ENCODE data around the gene CREBBP. TPM values are rescaled to one million over a fixed set of nuclear protein-coding genes. Genes with fewer than 3 reads are reported as not detected.

Gene CREBBP
- total RNA-seq, 1 donor = 28.2 TPM

DNA sequence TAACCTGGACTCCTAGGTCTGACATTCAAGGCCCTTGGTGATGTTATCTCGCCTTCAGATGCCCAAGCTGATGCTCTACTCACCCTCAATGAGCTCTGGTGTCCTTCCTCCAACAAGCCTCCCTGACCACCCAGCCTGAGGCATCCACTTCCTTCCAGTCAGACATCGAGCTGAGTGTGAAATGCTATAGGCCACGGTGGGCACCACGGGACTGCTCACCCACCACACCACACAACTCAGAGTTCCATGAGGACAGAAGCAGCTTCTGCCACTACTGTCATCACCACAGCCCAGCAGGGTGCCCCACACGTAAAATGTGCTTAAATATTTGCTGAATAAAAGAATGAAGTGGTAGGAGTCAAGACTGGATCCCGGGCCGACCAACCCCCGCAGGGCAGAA, 12.0 kb downstream of the CREBBP start:
- no peak overlapping the region for H3K4me2 ChIP-seq (ENCODE audit: insufficient read depth, low read length)
- no peaks in the 10 kb centered on the region for H3K9me3 ChIP-seq (ENCODE audit: low read depth, low read length)
- no peaks in the 10 kb centered on the region for H3K36me3 ChIP-seq (ENCODE audit: insufficient read depth, low read length)
- H3K79me2 ChIP-seq (ENCODE audit: insufficient read depth, low read length) = peaks cover 100% of the 10 kb centered on the region
- H3K27ac ChIP-seq (ENCODE audit: low read depth, low read length) = no peak overlapping the region
- H3K4me3 ChIP-seq (ENCODE audit: insufficient read depth, low read length) = no peak overlapping the region
- H3K27me3 ChIP-seq (ENCODE audit: insufficient read depth, low read length) = no peaks in the 10 kb centered on the region
- H2AFZ ChIP-seq (ENCODE audit: low read length) = no peak overlapping the region
- peaks cover 30% of the 10 kb centered on the region for H3K4me1 ChIP-seq (ENCODE audit: insufficient read depth, low read length)
- H4K20me1 ChIP-seq (ENCODE audit: insufficient read depth, low read length) = peaks cover 95% of the 10 kb centered on the region
- no peak for DNase-seq (ENCODE audit: insufficient read length, low spot score, missing footprints)
- TF ChIP-seq CTCF (IDR thresholded peaks at IDR 0.05; ENCODE audit: extremely low read depth, low read depth, low read length) = no peak

DNA sequence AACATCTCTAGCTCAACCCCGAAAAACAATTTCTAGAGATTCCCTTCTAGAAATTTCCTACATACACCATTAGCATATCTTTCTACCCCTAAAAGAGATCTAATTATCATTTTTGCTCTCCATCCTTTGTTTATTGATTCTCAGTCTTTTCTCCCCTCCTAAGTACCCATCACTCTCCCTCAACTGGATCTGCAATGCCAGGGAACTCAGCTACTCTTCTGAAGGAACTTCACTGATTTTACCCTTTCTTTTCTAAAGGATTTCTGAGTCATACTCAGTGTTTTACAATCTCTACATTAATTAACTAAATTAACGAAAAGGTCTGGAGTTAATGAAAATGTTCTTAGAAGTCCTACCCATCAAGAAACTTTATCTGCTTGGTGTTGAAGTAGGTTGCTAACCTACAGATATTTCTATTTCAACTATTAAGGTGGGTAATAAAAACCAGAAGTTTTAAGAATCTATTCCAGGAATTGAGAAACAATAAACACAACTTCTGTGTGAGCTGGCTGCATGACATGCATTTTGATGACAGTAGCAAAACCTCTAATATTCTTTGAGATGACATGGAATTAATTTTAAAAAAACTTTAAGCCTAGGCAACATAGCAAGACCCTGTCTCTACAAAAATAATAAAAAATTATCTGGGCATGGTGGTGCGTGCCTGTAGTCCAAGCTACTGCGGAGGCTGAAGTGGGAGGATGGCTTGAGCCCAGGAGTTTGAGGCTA, 13.6 kb downstream of the CREBBP start:
- Histone ChIP-seq H3K79me2 (ENCODE audit: insufficient read depth, low read length) (peaks cover 100% of the 10 kb centered on the region), H3K4me1 (ENCODE audit: insufficient read depth, low read length) (peaks cover 23% of the 10 kb centered on the region), H3K4me3 (ENCODE audit: insufficient read depth, low read length) (no peak overlapping the region), H2AFZ (ENCODE audit: low read length) (no peak overlapping the region), H4K20me1 (ENCODE audit: insufficient read depth, low read length) (peaks cover 95% of the 10 kb centered on the region), H3K27ac (ENCODE audit: low read depth, low read length) (no peak overlapping the region), H3K36me3 (ENCODE audit: insufficient read depth, low read length) (no peaks in the 10 kb centered on the region), H3K9me3 (ENCODE audit: low read depth, low read length) (no peaks in the 10 kb centered on the region), H3K4me2 (ENCODE audit: insufficient read depth, low read length) (no peak overlapping the region), H3K27me3 (ENCODE audit: insufficient read depth, low read length) (no peaks in the 10 kb centered on the region)
- no peak for TF ChIP-seq CTCF (IDR thresholded peaks at IDR 0.05; ENCODE audit: extremely low read depth, low read depth, low read length)
- DNase-seq (ENCODE audit: insufficient read length, low spot score, missing footprints) = no peak

- no peaks in the 10 kb centered on the region for H3K27me3 ChIP-seq (ENCODE audit: insufficient read depth, low read length)
- TF ChIP-seq CTCF (IDR thresholded peaks at IDR 0.05; ENCODE audit: extremely low read depth, low read depth, low read length) = no peak
- peaks cover 100% of the 10 kb centered on the region for H3K79me2 ChIP-seq (ENCODE audit: insufficient read depth, low read length)
- H3K36me3 ChIP-seq (ENCODE audit: insufficient read depth, low read length) = no peaks in the 10 kb centered on the region
- H3K4me3 ChIP-seq (ENCODE audit: insufficient read depth, low read length) = no peak overlapping the region
- H2AFZ ChIP-seq (ENCODE audit: low read length) = no peak overlapping the region
- H3K9me3 ChIP-seq (ENCODE audit: low read depth, low read length) = no peaks in the 10 kb centered on the region
- peaks cover 96% of the 10 kb centered on the region for H4K20me1 ChIP-seq (ENCODE audit: insufficient read depth, low read length)
- no peak overlapping the region for H3K27ac ChIP-seq (ENCODE audit: low read depth, low read length)
- DNase-seq (ENCODE audit: insufficient read length, low spot score, missing footprints) = no peak
- H3K4me1 ChIP-seq (ENCODE audit: insufficient read depth, low read length) = peaks cover 10% of the 10 kb centered on the region
- H3K4me2 ChIP-seq (ENCODE audit: insufficient read depth, low read length) = no peak overlapping the region
Measured at GRCh38 chr16:3865241-3865640, 15.3 kb downstream of the CREBBP start.

GRCh38 chr16:3864562-3864961, 16.0 kb downstream of the CREBBP start:
- no peak for DNase-seq (ENCODE audit: insufficient read length, low spot score, missing footprints)
- Histone ChIP-seq H3K4me1 (ENCODE audit: insufficient read depth, low read length) (peaks cover 8% of the 10 kb centered on the region), H3K27me3 (ENCODE audit: insufficient read depth, low read length) (no peaks in the 10 kb centered on the region), H2AFZ (ENCODE audit: low read length) (no peak overlapping the region), H3K4me2 (ENCODE audit: insufficient read depth, low read length) (no peak overlapping the region), H4K20me1 (ENCODE audit: insufficient read depth, low read length) (peaks cover 96% of the 10 kb centered on the region), H3K79me2 (ENCODE audit: insufficient read depth, low read length) (peaks cover 100% of the 10 kb centered on the region), H3K4me3 (ENCODE audit: insufficient read depth, low read length) (no peak overlapping the region), H3K36me3 (ENCODE audit: insufficient read depth, low read length) (no peaks in the 10 kb centered on the region), H3K27ac (ENCODE audit: low read depth, low read length) (no peak overlapping the region), H3K9me3 (ENCODE audit: low read depth, low read length) (no peaks in the 10 kb centered on the region)
- TF ChIP-seq CTCF (IDR thresholded peaks at IDR 0.05; ENCODE audit: extremely low read depth, low read depth, low read length) = no peak

Data from osteoblast (primary cell).